ENCODE results near the gene BBIP1.
A peak's percentile ranks its signal among the peaks of the same experiment; 100 is the strongest.
"Not testable (repeated sequence)": the region's sequence is repeated elsewhere in the genome, so short reads cannot be mapped to it uniquely, and the experiment has no call there.

The BBIP1 gene

GRCh38 chr10:110919349-110919931, 460 bp upstream of the BBIP1 start, which contains the start of gene SHOC2 (continued):
- TF ChIP-seq CREB5 (CRISPR knock-in tag; IDR thresholded peaks at IDR 0.05; ENCODE audit: low read depth) (no peak), ZNF70 (CRISPR knock-in tag; IDR thresholded peaks at IDR 0.05) (no peak), ESRRG (CRISPR knock-in tag; IDR thresholded peaks at IDR 0.05) (no peak)

GRCh38 chr10:110918269-110918642, 724 bp downstream of the BBIP1 start:
- ATAC-seq, result no peak
- TF ChIP-seq ZC3H10 (CRISPR knock-in tag; IDR thresholded peaks at IDR 0.05) (no peak), PPARA (CRISPR knock-in tag; IDR thresholded peaks at IDR 0.05; ENCODE audit: borderline replicate concordance) (no peak), CSRNP3 (CRISPR knock-in tag; IDR thresholded peaks at IDR 0.05) (no peak), PATZ1 (CRISPR knock-in tag; IDR thresholded peaks at IDR 0.05; ENCODE audit: borderline replicate concordance) (no peak), TSHZ2 (CRISPR knock-in tag; IDR thresholded peaks at IDR 0.05) (no peak), GLIS3 (CRISPR knock-in tag; IDR thresholded peaks at IDR 0.05) (no peak), ZFP30 (CRISPR knock-in tag; IDR thresholded peaks at IDR 0.05) (no peak), ZNF8 (CRISPR knock-in tag; IDR thresholded peaks at IDR 0.05) (no peak), BACH2 (CRISPR knock-in tag; IDR thresholded peaks at IDR 0.05; ENCODE audit: borderline replicate concordance) (no peak), ISL1 (CRISPR knock-in tag; IDR thresholded peaks at IDR 0.05) (no peak), SNAI2 (CRISPR knock-in tag; IDR thresholded peaks at IDR 0.05) (no peak), ZNF565 (CRISPR knock-in tag; conservative IDR thresholded peaks at IDR 0.05; ENCODE audit: low read depth) (no peak)

GRCh38 chr10:110916554-110917346, 2.2 kb downstream of the BBIP1 start:
- ATAC-seq, result no peak
- peak; percentile 40 for TF ChIP-seq TCF4 (CRISPR knock-in tag; IDR thresholded peaks at IDR 0.05; ENCODE audit: borderline replicate concordance)
- TF ChIP-seq SNAI2 (CRISPR knock-in tag; IDR thresholded peaks at IDR 0.05), result no peak
- TF ChIP-seq ISL1 (CRISPR knock-in tag; IDR thresholded peaks at IDR 0.05), result peak; percentile 83

- not testable (repeated sequence) for ATAC-seq
Observed at GRCh38 chr10:110915600-110915999, 3.4 kb downstream of the BBIP1 start.

GRCh38 chr10:110915035-110915434, 3.9 kb downstream of the BBIP1 start:
- TF ChIP-seq GLIS3 (CRISPR knock-in tag; IDR thresholded peaks at IDR 0.05), result no peak
- ATAC-seq, result no peak

- ATAC-seq, result no peak
- TF ChIP-seq CREB5 (CRISPR knock-in tag; IDR thresholded peaks at IDR 0.05; ENCODE audit: low read depth), result 0 out of 2 replicates have a peak, but pooled peaks have one; percentile 32
- no peak for TF ChIP-seq POU6F1 (CRISPR knock-in tag; IDR thresholded peaks at IDR 0.05; ENCODE audit: borderline replicate concordance, low read depth)
Observed at GRCh38 chr10:110914431-110914830, 4.5 kb downstream of the BBIP1 start.

Data from SK-N-SH treated with all-trans-retinoic acid at 6 μM for 48 hours (cell line).